Renal cortex interstitium (tissue), 11 donors: ENCODE results near the gene PAQR4. TPM values are rescaled to one million over a fixed set of nuclear protein-coding genes. Genes with fewer than 3 reads are reported as not detected.
"Not testable (repeated sequence)": the region's sequence is repeated elsewhere in the genome, so short reads cannot be mapped to it uniquely, and the experiment has no call there.

ENCODE experiments used
- DNase-seq, 11 donors: peaks; one replicate each; pipeline ENCODE4 v3.0.0-alpha.2; 2013; ENCODE audit warnings: low read depth in 9 of 11, low spot score in 4 of 11; ENCODE audit errors: extremely low read depth in 1 of 11
- polyA plus RNA-seq, 3 donors: library from polyadenylated mRNA; unstranded; fragments of 120-200 nt; gene quantifications; one replicate each; pipeline ENCODE4 v1.2.1, GENCODE V29; 2013; ENCODE audit not compliant: insufficient read length in 3 of 3

PAQR4 gene
- polyA plus RNA-seq, 3 donors, result 8.1 to 12.5 (median 8.3) TPM

DNA sequence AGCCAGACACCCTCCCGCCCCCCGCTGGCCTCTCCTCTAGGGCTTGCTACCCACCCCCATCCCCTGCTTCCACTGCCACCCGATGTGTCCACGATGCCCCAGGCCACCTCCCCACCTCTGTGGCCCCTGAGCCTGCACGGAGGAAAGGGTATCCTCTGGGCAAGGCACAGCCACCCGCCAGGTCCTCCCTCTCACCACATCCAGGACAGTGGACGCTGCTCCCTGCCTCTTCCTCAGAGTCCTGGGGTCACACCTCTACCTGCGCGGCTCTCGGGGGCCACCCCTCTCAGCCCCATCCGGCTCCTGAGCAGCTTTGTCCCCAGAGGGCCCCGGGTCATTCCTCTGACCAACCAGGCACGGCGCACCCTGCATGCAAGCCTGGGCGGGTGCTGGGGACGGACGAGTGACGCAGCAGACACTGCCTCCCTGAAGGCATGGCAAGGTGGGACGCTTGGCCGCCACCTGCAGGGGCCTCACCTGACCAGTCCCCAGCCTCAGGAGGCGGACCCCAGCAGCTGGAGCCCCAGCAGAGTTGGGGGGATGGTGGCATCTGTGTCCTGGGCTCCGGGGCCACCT lies 32.6 kb upstream of the PAQR4 start:
- DNase-seq, result no peak

DNA sequence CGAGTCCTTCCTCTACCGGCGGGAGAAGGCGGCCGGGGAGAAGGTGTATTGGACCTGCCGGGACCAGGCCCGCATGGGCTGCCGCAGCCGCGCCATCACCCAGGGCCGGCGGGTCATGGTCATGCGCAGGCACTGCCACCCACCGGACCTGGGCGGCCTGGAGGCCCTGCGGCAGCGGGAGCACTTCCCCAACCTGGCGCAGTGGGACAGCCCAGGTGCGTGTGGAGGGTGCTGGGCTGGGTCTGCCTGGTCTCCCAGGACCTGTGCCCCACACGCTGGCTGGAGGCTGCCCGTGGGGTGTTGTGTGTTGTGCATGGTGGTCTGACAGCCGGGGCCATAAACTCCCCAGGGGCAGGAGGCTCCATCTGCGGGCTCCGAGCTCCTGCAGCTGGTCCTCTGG lies 32.0 kb upstream of the PAQR4 start:
- no peak for DNase-seq

DNA sequence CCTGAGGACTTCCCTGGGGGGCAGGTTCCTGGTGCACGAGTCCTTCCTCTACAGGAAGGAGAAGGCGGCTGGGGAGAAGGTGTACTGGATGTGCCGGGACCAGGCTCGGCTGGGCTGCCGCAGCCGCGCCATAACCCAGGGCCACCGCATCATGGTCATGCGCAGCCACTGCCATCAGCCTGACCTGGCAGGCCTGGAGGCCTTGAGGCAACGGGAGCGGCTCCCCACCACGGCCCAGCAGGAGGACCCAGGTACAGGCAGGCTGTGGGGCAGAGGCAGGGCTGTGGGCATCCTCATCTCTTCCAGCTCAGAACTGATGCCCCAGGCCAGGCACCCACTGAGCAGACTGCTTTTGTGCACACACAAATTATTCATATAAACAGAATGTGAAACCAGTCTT lies 30.9 kb upstream of the PAQR4 start:
- DNase-seq, result no peak

DNA sequence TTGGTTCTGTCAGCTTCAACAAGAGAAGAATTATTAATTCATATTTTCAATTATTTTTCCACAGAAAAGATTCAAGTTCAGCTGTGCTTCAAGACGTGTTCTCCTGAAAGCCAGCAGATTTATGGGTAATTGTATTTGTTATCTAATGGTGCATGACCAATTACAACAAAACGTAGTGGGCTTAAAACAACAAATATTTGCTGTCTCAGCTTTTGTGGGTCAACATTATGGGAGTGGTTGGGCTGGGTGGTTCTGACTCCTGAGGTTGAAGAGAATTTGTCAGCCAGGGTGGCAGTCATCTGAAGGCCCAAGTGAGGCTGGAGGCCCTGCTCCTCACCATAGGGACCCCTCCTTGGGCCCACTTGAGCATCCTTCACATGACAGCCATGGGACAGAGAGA lies 29.2 kb upstream of the PAQR4 start:
- DNase-seq, result no peak

DNA sequence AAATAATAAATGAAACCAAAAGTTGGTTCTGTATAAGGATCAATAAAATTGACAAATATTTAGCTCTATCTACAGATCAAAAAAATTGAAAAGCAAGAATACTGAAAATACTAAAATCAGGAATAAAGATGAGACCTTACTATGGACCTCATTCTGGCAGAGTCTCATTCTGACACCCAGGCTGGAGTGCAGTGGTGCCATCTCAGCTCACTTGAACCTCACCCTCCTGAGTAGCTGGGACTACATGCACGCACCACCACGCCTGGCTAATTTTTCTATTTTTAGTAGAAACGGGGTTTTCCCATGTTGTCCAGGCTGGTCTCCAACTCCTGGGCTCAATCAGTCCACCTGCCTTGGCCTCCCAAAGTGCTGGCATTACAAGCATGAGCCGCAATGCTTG lies 27.1 kb upstream of the PAQR4 start:
- DNase-seq, result no peak

DNA sequence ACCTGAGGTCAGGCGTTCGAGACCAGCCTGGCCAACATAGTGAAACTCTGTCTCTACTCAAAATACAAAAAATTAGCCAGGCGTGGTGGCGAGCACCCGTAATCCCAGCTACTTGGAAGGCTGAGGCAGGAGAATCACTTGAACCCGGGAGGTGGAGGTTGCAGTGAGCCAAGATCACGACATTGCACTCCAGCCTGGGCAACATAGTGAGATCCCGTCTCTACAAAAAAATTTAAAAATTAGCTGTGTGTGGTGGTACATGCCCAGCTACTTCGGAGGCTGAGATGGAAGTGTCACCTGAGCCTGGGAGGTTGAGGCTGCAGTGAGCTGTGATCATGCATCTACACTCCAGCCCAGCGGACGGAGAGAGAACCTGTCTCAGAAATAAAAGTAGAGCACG lies 25.4 kb upstream of the PAQR4 start:
- not testable (repeated sequence) for DNase-seq

DNA sequence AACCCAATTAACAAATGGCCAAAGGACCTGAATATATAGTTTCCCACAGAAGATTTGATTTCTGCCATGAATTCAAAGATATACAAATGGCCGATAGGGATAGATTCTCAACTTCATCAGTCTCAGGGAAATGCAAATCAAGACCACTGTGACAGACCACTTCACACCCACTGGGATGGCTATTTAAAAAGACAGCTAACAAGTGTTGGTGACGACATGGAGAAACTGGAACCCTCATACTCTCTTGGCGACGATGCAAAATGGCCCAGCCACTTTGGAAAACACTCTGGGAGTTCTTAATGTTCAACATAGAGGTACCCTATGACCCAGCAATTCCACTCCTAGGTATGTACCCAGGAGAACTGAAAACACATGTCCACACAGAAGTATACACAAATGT lies 22.5 kb upstream of the PAQR4 start:
- no peak for DNase-seq

DNA sequence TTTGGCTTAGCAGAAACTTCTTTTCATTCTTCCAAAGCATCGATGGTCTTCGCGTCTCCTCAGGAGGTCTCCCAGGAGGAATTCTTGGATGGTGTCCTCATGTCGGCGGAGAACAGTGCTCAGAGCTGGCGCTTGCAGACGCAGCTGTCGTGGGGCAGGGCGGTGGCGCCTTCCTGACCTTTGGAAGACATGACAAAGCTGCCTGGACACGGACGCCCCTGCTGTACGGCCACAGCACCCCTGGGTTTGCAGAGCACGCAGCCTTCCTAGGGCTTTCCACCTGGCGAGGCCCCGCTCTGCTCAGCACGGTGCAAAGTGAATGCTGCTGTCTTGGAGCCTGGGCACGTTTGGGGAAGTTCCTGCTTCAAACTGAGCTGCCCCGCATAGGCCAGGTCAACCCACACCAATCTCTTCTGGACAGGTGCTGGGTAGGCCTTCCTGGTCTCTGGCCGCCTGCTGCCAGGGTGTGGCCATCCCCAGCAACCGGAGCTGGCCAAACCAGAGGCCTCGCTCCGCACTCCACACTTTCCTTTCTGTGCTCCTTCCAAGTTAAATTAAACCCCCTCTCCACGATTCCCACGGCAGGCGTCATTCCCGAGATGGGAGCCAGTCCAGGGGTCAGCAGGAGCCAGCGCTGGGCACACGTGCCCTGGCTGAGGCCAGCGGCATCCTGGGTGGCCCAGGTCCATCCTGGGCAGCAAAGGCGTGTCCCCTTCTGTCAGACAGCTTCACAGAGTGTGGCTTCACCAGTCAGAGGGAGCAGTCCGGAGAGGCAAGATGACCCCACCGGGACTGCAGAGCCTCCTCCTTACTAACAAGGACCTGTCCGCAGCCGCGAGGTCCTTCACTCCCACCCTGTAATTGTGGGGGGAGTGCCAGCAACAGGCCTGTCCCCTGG lies 20.1 kb upstream of the PAQR4 start:
- DNase-seq, result no peak

DNA sequence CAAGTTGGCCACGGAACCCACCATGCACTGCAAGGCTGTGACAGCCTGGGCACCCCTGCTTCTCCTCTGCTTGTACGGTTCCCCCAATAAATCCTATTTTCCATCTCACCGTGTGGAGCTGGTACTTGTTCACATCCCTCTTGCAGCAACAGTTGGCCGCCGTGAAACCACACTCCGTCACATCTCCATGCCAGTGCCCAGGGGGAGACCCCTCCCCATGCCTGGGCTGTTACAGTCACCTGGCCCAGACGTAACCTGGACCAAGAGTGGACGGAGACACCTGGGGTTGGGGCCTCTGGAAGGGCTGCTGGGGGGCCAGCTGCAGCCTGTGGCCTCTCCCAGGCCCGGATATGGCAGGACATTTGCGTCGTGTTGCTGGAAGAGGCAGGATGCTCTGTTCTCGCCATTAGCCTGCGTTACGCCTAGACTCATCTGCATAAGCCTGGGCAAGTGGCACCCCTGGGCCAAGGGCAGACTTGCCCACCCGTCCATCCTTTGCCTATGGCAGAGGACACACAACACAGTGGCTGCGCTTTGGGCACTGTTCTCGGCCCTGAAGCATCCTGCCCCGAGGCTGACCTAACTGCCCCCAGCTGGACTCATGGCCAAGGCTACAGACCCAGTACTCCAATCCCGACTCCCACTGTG lies 19.3 kb upstream of the PAQR4 start:
- no peak for DNase-seq

DNA sequence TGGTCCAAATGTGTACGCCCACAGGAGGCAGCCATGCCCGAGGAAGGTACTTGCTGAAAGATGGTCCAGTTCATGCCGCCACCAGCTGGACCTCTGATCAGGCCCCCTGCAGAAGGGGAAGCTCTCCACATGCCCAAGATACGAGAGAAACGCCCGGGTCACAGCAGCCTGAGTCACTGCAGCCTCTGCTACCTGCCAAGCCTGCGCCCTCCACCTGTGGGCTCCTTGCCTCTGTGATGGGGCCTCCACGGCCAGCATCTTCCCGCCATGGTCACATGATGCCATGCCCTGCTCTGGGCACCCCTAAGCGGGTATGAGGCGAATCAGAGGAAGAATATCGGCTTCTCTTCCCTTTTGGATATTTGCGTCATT lies 18.8 kb upstream of the PAQR4 start:
- no peak for DNase-seq

DNA sequence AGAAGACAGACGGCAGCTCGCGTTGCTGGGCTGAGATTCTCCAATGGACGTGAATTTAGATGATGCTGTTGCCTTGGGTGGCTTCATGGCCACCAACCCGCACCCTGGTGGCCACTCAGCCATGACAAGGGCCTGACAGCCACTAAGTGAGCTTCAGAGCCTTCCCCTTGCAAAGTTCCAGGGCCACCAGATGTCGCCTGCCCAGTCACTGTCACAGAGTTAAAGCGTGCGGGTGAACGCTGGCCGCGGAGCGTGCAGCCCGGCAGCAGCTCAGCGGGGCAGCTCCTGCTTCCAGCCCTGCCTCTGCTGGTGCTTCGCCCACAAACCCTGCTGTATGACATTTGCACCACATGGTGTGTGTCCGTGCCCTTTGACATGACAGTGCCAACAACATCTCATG lies 18.4 kb upstream of the PAQR4 start:
- no peak for DNase-seq

DNA sequence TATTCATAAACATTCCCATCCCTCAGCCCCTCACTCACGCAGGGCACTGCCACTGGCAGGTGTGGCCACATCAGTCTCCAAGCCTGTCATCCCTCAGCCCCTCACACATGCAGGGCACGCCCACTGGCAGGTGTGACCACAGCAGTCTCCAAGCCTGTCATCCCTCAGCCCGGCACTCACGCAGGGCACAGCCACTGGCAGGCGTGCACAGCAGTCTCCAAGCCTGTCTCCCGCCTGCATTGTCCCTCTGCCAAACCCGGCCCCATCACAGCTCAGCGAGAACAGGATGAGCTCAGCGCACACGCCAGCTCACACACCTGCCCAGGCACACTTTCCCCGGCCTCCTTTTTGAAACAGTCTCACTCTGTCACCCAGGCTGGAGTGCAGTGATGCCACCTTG lies 16.5 kb upstream of the PAQR4 start:
- no peak for DNase-seq

DNA sequence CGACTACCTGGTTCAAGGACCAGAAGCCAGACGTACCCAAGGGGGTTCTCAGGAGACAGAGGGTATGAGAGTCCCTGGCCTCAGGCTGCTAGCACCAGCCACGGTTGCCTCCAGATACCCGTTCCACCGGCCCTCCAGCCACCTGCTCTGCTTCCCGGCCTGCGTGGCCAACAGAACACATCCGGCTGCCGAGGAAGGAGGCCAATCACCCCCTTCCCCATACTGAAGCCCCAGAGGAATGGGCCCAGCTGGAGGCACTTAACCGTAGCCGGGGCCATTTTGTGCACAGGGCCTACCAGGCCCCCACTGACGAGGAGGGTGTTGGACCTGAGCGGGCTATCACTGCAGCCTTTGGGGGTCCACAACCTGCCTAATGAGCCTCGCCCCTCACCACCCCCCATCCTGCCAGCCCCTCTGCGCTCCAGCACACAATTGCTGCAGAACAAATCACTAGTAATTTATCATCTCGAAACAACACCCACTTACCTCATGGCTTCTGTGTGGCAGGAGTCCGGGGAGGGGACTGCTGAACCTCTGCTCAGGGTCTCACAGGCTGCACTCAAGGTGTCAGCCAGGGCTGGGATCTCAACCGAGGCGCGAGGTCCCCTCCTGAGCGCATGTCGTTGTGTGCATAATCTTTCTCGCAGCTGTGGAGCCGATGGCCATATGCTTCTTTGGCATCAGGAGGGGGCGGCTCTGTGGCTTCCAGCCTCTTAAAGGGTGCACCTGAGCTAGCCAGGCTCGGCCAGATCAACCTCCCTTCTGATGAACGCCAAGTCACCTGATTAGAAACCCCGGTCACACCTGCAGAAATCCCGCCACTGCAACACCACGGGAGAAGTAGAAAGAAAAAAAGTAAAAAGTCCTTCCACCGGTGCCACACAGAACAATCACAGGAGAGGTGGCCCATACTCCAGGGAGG lies 15.2 kb upstream of the PAQR4 start:
- DNase-seq, result no peak

DNA sequence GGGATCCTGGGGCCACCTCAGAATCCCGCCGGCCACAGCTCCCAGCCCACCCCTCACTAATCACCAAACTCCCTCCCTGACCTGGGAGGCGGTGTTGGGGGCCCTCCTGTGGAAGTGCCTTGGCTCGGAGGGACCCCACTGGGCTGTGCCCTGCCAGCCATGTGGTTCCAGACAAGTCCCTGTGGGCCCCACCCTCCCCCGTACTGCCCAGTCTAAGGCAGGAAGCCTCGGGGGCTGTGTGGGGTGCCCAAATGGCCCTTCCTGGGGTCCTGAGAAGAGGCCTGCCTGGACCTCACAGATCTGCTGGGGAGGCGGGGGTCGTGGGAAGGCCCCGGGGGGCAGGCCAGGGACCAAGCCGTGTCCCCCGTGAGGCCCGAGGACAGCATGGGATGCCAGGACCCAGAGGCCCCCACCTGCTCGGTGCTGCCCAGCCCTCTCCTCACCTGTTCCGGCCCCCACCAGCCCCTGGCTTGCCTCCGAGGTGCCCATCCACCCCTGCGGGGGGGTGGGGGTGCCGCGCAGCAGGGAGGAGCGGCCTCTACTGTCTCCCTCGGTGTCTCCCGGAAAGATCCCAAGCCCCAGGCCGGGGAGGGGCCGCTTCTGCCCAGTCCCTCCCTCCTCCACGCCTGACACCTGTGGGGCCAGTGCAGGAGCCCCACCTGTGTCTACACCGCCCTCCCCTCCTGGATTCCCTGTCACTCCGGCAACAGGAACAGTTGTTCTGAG lies 14.3 kb upstream of the PAQR4 start:
- no peak for DNase-seq

DNA sequence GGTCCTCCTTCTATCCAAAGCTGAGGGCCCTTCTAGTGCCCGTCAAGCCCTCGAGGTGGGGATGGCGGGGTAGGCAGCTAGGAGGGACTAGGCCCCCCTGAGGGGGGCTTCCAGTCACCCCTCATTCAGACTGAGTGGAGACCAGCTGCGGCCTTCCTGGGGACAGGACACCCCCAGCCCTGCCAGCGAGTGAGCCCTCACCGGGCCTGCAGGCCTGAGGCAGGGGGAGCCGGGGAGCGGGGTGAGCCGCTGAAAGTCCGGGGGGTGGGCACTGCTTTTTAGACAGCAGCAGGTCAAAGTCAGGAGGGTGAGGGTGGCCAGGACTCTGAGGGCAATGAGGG lies 13.7 kb upstream of the PAQR4 start:
- no peak for DNase-seq

DNA sequence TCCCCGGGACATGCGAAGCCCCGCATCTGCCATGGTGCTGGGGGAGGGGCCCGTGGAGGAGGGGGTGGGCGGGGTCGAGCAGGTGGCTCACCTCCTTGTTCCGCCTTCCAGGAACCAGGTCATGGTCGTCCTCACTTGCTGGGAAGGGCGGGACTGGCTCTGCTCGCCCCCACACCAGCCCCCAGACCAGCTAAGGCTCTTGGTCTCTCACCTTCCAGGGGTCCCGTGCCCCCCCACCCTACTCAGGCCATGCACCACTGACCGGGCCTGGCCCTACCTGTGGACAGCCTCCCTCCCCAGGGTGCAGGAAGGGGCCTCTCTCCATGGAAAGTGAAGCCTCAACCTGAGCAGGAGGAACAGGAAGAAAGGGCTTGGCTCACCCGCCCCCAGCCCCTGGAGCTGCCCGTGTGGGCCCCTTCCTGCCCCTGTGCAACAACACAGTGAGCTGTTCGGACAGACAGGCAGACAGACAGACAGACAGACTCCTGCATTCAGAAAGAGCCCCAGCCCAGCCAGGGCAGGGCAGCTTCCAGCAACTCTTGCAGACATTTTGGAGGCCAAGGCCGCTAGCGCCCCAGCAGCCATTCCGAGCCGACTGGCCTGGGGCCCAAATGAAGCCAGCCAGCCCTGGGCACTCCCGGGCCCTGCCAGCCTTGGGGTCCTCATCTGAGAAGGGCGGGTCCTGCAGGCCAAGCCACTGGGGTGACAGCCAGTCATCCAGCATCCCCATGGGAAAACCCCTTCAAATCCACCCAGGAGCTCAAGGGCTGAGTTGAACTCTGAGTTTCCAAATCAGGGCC lies 13.2 kb upstream of the PAQR4 start:
- DNase-seq, result no peak

DNA sequence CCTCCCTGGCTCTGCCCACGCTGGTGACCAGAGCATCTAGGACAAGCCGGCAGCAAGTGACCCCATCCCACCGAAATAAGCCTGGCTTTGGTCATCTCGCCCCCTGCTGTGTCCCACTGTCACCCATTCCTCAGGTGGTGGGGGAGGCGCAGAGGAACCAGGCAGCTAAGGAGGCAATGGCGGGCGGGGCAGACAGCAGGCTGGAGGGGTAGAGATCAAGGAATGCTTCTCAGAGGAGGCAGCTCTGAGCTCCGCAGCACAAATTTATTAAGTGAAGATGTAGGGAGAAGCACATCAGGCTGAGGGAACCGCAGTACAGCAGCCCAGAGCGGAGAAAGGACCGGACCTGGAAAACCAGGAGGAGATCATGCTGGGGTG lies 12.6 kb upstream of the PAQR4 start:
- no peak for DNase-seq

DNA sequence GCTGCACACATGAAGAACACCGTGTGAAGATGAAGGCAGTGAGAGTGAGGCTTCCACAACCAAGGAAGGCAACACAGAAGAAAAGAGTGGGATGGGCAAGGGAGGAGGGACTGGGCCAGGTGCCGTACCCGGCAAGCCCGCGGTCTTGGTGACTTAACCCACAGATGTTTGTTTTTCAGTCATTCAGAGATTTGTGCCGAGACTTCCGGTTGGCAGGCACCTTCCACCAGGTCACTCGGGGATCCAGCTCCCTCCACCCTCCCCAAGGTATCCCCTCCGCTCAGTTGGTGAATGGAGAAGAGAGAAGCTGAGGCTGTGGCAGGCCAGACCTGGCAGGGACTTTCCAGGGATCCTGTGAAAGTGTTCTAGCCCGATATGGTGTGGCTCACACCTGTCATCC lies 9.9 kb upstream of the PAQR4 start:
- no peak for DNase-seq
